Parathyroid adenoma (tissue), 2 donors: ENCODE results near the gene FLYWCH2.
A peak's percentile ranks its signal among the peaks of the same experiment; 100 is the strongest.

ENCODE experiments used
- H2AFZ ChIP-seq: fragments of 300-600 bp; sonication (generic); one replicate; pipeline ENCODE4 v1.7.0; 2017; ENCODE audit warnings: antibody characterized with exemption, mild to moderate bottlenecking
- H3K27ac ChIP-seq: fragments of 300-600 bp; sonication (generic); one replicate; pipeline ENCODE4 v1.7.0; 2017
- H3K27me3 ChIP-seq: fragments of 300-600 bp; sonication (generic); one replicate; pipeline ENCODE4 v1.7.0; 2017; ENCODE audit warnings: low read length; ENCODE audit not compliant: control insufficient read depth, insufficient read depth
- H3K36me3 ChIP-seq: fragments of 300-600 bp; sonication (generic); one replicate; pipeline ENCODE4 v1.7.0; 2017; ENCODE audit warnings: low read length; ENCODE audit not compliant: control insufficient read depth, insufficient read depth
- H3K4me1 ChIP-seq: fragments of 300-600 bp; sonication (generic); one replicate; pipeline ENCODE4 v1.7.0; 2017; ENCODE audit warnings: control low read depth
- H3K4me2 ChIP-seq: fragments of 300-600 bp; sonication (generic); one replicate; pipeline ENCODE4 v1.7.0; 2017; ENCODE audit warnings: low read length
- H3K4me3 ChIP-seq: fragments of 300-600 bp; sonication (generic); one replicate; pipeline ENCODE4 v1.7.0; 2017; ENCODE audit warnings: low read depth, low read length
- H3K79me2 ChIP-seq: fragments of 300-600 bp; sonication (generic); one replicate; pipeline ENCODE4 v1.7.0; 2017; ENCODE audit warnings: control low read depth
- H3K9ac ChIP-seq: fragments of 300-600 bp; sonication (generic); one replicate; pipeline ENCODE4 v1.7.0; 2017; ENCODE audit warnings: mild to moderate bottlenecking
- H3K9me3 ChIP-seq: fragments of 300-600 bp; sonication (generic); one replicate; pipeline ENCODE4 v1.7.0; 2017; ENCODE audit warnings: low read length; ENCODE audit not compliant: control insufficient read depth
- TF ChIP-seq, protein P1 (sequence below): fragments of 300-600 bp; sonication (generic); IDR thresholded peaks from one replicate; pipeline ENCODE4 v1.7.0; 2017; ENCODE audit warnings: antibody characterized with exemption, mild to moderate bottlenecking
- donor health status: primary hyperparathyroidism.

The FLYWCH2 gene

DNA sequence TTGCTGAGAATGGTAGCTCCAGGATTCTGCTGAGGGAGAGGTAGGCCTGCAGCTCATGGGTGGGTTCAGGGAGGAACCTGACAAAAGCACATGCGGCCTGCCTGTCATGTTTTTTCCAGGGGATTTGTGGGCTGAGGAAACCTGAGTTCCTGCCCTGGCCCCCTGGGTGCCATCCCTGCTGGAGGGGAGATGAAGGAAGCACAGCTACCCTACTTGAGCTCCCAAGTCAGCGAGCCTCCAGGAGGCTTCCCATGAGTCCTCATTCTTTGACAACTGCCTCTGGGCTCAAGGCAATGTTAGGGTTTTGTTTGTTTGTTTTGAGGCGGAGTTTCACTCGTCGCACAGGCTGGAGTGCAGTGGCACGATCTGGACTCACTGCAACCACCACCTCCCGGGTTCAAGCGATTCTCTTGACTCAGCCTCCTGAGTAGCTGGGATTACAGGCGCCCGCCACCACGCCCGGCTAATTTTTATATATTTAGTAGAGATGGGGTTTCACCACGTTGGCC, 16.6 kb downstream of the FLYWCH2 start:
- no peaks in the 10 kb centered on the region for H3K27me3 ChIP-seq
- no peaks in the 10 kb centered on the region for H3K79me2 ChIP-seq
- H3K4me3 ChIP-seq: no peak overlapping the region
- no peaks in the 10 kb centered on the region for H3K9me3 ChIP-seq
- no peaks in the 10 kb centered on the region for H3K36me3 ChIP-seq
- no peak overlapping the region for H3K27ac ChIP-seq
- no peak overlapping the region for H3K9ac ChIP-seq
- H3K4me2 ChIP-seq: no peak overlapping the region
- TF ChIP-seq, protein P1, sequence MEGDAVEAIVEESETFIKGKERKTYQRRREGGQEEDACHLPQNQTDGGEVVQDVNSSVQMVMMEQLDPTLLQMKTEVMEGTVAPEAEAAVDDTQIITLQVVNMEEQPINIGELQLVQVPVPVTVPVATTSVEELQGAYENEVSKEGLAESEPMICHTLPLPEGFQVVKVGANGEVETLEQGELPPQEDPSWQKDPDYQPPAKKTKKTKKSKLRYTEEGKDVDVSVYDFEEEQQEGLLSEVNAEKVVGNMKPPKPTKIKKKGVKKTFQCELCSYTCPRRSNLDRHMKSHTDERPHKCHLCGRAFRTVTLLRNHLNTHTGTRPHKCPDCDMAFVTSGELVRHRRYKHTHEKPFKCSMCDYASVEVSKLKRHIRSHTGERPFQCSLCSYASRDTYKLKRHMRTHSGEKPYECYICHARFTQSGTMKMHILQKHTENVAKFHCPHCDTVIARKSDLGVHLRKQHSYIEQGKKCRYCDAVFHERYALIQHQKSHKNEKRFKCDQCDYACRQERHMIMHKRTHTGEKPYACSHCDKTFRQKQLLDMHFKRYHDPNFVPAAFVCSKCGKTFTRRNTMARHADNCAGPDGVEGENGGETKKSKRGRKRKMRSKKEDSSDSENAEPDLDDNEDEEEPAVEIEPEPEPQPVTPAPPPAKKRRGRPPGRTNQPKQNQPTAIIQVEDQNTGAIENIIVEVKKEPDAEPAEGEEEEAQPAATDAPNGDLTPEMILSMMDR: no peak
- peaks cover 4% of the 10 kb centered on the region for H3K4me1 ChIP-seq
- H2AFZ ChIP-seq: no peak overlapping the region

DNA sequence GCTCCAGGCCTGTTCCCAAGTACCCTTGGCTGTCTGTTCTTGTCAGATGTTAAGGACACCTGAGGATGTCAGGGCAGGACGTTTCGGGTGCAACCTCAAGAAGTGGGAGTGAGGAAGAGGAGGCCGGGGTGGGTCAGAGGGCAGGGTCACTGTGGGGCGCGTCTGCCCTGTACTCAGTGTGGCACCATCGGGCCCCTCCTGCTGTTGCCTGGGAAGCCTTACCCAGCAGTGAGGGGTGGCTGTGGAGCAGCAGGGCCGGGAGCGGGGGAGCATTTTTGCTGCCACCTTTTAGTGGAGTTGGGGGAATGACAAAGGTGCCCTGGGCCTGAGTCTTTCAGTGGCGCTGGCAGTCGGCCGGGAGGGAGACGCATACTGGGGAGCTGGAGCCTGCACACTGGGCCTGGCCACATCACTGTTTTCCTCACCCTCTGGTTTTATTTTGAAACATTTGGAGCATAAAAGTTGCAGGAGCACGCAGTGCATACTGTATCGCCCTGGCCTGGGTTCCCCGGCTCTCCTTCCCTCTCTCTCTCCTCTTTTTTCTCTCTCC, 17.6 kb downstream of the FLYWCH2 start:
- Histone ChIP-seq H3K36me3 (no peaks in the 10 kb centered on the region), H3K9me3 (no peaks in the 10 kb centered on the region), H2AFZ (no peak overlapping the region), H3K4me1 (peaks cover 4% of the 10 kb centered on the region), H3K27ac (no peak overlapping the region), H3K9ac (no peak overlapping the region), H3K79me2 (no peaks in the 10 kb centered on the region), H3K27me3 (no peaks in the 10 kb centered on the region), H3K4me2 (no peak overlapping the region), H3K4me3 (no peak overlapping the region)
- TF ChIP-seq, protein P1: no peak

- H3K27me3 ChIP-seq: no peaks in the 10 kb centered on the region
- H3K9me3 ChIP-seq: no peaks in the 10 kb centered on the region
- no peak overlapping the region for H2AFZ ChIP-seq
- H3K9ac ChIP-seq: no peak overlapping the region
- no peak overlapping the region for H3K27ac ChIP-seq
- H3K4me3 ChIP-seq: no peak overlapping the region
- H3K36me3 ChIP-seq: no peaks in the 10 kb centered on the region
- TF ChIP-seq, protein P1: no peak
- no peak overlapping the region for H3K4me2 ChIP-seq
- H3K4me1 ChIP-seq: peaks cover 10% of the 10 kb centered on the region
- H3K79me2 ChIP-seq: no peaks in the 10 kb centered on the region
Measured at GRCh38 chr16:2902337-2903130, 19.5 kb downstream of the FLYWCH2 start.

GRCh38 chr16:2904100-2904921, 21.3 kb downstream of the FLYWCH2 start:
- no peaks in the 10 kb centered on the region for H3K36me3 ChIP-seq
- H3K27me3 ChIP-seq: no peaks in the 10 kb centered on the region
- peak overlapping the region; percentile 41 for H3K9ac ChIP-seq
- H2AFZ ChIP-seq: peak overlapping the region; percentile 96
- TF ChIP-seq, protein P1: peak; percentile 98
- H3K4me1 ChIP-seq: peaks cover 10% of the 10 kb centered on the region
- H3K9me3 ChIP-seq: no peaks in the 10 kb centered on the region
- H3K4me2 ChIP-seq: peak overlapping the region; percentile 98
- H3K27ac ChIP-seq: peak overlapping the region; percentile 94
- no peaks in the 10 kb centered on the region for H3K79me2 ChIP-seq
- peak overlapping the region; percentile 93 for H3K4me3 ChIP-seq
